Endothelial cell of umbilical vein (primary cell): ENCODE measurements around the gene NQO2. TPM values are rescaled to one million over a fixed set of nuclear protein-coding genes. Genes with fewer than 3 reads are reported as not detected.

Experiments used
- BruUV-seq: library from RNA; stranded (reverse); fragments of 400-500 nt; replicated peaks from 2 replicates; lab custom pipeline; 2021; lab: Mats Ljungman, UMichigan
- CTCF ChIA-PET: fragments of 300-600, 350-600 bp; sonication (Branson Sonifier 250); formaldehyde crosslinking; loops from one replicate; lab custom pipeline; 2021; ENCODE audit warnings: antibody characterized with exemption, inconsistent platforms; lab: Charles Lee
- POLR2A ChIA-PET: fragments of 300-600, 350-600 bp; sonication (Branson Sonifier 250); formaldehyde crosslinking; loops from one replicate; lab custom pipeline; 2021; ENCODE audit warnings: antibody characterized with exemption, inconsistent platforms; lab: Charles Lee
- DNase-seq: peaks from one replicate; pipeline ENCODE4 v3.0.0-alpha.2; 2011; ENCODE audit warnings: low read depth, low spot score
- FAIRE-seq: peaks from 2 replicates; lab custom pipeline; 2011; peaks lifted over from hg19 to GRCh38; lab: Jason Lieb, UNC
- H2AFZ ChIP-seq: 2 replicates; pipeline ENCODE4 v1.6.0; 2012; ENCODE audit warnings: low read depth, low read length, control low read depth, inconsistent platforms
- H3K27ac ChIP-seq: 2 replicates; pipeline ENCODE4 v1.5.1; 2011; ENCODE audit warnings: low read depth, mild to moderate bottlenecking, control low read depth, low read length, moderate library complexity; ENCODE audit not compliant: insufficient read depth
- H3K27me3 ChIP-seq, 2 experiments: 2 replicates each; pipeline versions ENCODE4 v1.6.0 to v1.6.1; 2011; ENCODE audit warnings: low read length in 2 of 2, mixed read lengths in 1 of 2; ENCODE audit not compliant: control insufficient read depth in 2 of 2, insufficient read depth in 2 of 2
- H3K36me3 ChIP-seq, 2 experiments: 2 replicates in 1 of 2; 3 replicates in 1 of 2; pipeline ENCODE4 v1.5.1; 2011; ENCODE audit warnings: low read length in 2 of 2, mild to moderate bottlenecking in 1 of 2, moderate library complexity in 1 of 2; ENCODE audit not compliant: control insufficient read depth in 2 of 2, insufficient read depth in 2 of 2; ENCODE audit errors: extremely low read depth in 1 of 2
- H3K4me1 ChIP-seq: 3 replicates; pipeline ENCODE4 v1.5.1; 2011; ENCODE audit warnings: mild to moderate bottlenecking, low read length; ENCODE audit not compliant: control insufficient read depth, insufficient read depth; ENCODE audit errors: extremely low read depth
- H3K4me2 ChIP-seq: 2 replicates; pipeline ENCODE4 v1.6.1; 2011; ENCODE audit warnings: low read length, control low read depth, mixed read lengths; ENCODE audit not compliant: insufficient read depth
- H3K4me3 ChIP-seq, 3 experiments: fragments of 200-600 bp in 1 of 3; sonication (generic), shearing (Covaris generic) in 1 of 3; replicated peaks in 1 of 3; 2 replicates each; pipeline ENCODE4 v1.5.1; 2011 to 2016; ENCODE audit warnings: control low read depth in 3 of 3, low read length in 3 of 3, mild to moderate bottlenecking in 2 of 3, inconsistent platforms in 1 of 3, low read depth in 1 of 3, moderate library complexity in 1 of 3; ENCODE audit not compliant: insufficient read depth in 1 of 3
- H3K79me2 ChIP-seq: 2 replicates; pipeline ENCODE4 v1.6.0; 2012; ENCODE audit warnings: low read length, inconsistent platforms; ENCODE audit not compliant: control insufficient read depth, insufficient read depth
- H3K9ac ChIP-seq: replicated peaks from 2 replicates; pipeline ENCODE3; 2011; ENCODE audit warnings: low read length, control low read depth; ENCODE audit not compliant: insufficient read depth; ENCODE audit errors: extremely low read depth
- H3K9me1 ChIP-seq: replicated peaks from 3 replicates; pipeline ENCODE4 v1.6.0; 2011; ENCODE audit warnings: mild to moderate bottlenecking, low read length; ENCODE audit not compliant: control insufficient read depth, insufficient read depth; ENCODE audit errors: extremely low read depth
- H3K9me3 ChIP-seq: replicated peaks from 2 replicates; pipeline ENCODE4 v1.5.1; 2012; ENCODE audit warnings: low read length, inconsistent platforms; ENCODE audit not compliant: control insufficient read depth, insufficient read depth
- H4K20me1 ChIP-seq: replicated peaks from 2 replicates; pipeline ENCODE3; 2011; ENCODE audit warnings: mild to moderate bottlenecking, low read length; ENCODE audit not compliant: control insufficient read depth, insufficient read depth; ENCODE audit errors: extremely low read depth
- EZH2 ChIP-seq: IDR thresholded peaks from 2 replicates; pipeline ENCODE4 v1.6.1; 2012; ENCODE audit warnings: borderline replicate concordance, low read depth, mild to moderate bottlenecking, moderate library complexity, low read length, inconsistent platforms; ENCODE audit not compliant: severe bottlenecking
- FOS ChIP-seq: IDR thresholded peaks from 2 replicates; pipeline ENCODE4 v1.6.1; 2011; ENCODE audit warnings: mild to moderate bottlenecking, low read length, moderate library complexity, borderline replicate concordance; ENCODE audit not compliant: insufficient read depth
- GATA2 ChIP-seq: IDR thresholded peaks from 2 replicates; pipeline ENCODE4 v1.7.0; 2011; ENCODE audit warnings: low read depth, mild to moderate bottlenecking, moderate library complexity, mixed read lengths, low read length; ENCODE audit not compliant: insufficient read length, insufficient read depth
- JUN ChIP-seq: IDR thresholded peaks from 2 replicates; pipeline ENCODE4 v1.6.1; 2011; ENCODE audit warnings: borderline replicate concordance, low read depth; ENCODE audit not compliant: insufficient read length, insufficient read depth
- MAX ChIP-seq: IDR thresholded peaks from 2 replicates; pipeline ENCODE4 v1.6.1; 2011; ENCODE audit not compliant: insufficient read depth, insufficient read length
- MYC ChIP-seq: IDR thresholded peaks from one replicate; pipeline ENCODE4 v1.6.1; 2011; ENCODE audit warnings: mild to moderate bottlenecking, low read depth, low read length
- POLR2A ChIP-seq: IDR thresholded peaks from 2 replicates; pipeline ENCODE4 v1.6.1; 2012; ENCODE audit warnings: low read depth, mild to moderate bottlenecking, control low read depth, low read length
- dilution Hi-C: fragments of 300-500 bp; cut with MboI; formaldehyde crosslinking; loops from one replicate; pipeline ENCODE4 v1.15.0; 2019; ENCODE audit warnings: low sequenced_read_pairs; ENCODE audit not compliant: extremely low pct_ligation_motif_present
- intact Hi-C: fragments of 100-400 bp; cut with micrococcal nuclease; formaldehyde crosslinking; loops from one replicate; pipeline ENCODE4 v1.10.0; 2022
- polyA plus RNA-seq, 4 experiments: library from polyadenylated mRNA; depleted of rRNA in 3 of 4; stranded (reverse) in 3 of 4; unstranded in 1 of 4; fragments of >200 nt; gene quantifications; 2 replicates each; pipeline versions ENCODE4 v1.2.1 to v1.2.3, GENCODE V29; 2011 to 2012; ENCODE audit warnings: missing spikeins in 1 of 4
- total RNA-seq: library from RNA; stranded (reverse); gene quantifications from 2 replicates; pipeline ENCODE4 v1.2.3, GENCODE V29; 2021

NQO2 gene
- total and polyA plus RNA-seq, 2 donors (not counting 3 experiments of a cell fraction or from before 2014, with no cell fraction given) = 27.6 to 48.0 TPM

DNA sequence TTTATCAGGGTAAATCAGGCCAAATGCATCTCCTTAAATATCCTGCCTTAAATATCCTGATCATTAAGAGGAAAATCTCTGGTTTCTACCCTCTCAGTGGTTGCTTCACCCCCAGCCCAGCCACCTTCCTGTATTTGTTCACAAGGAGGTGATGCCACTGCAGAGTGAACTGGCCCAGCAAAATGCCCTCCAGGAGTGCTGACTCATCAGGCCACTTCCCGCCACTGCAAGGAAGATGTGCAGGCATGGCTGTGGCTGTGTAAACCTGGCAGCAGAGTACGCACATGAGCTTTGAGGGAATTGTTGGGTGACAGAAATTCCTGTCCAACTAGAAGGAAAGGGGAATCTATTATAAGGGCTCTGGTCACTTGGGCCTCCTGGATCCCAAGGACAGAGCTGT is 13.8 kb downstream of the NQO2 start:
- dilution Hi-C loops = no loop called here
- FAIRE-seq (peak; percentile 79), DNase-seq (peak; percentile 38)
- no peak overlapping the region for H2AFZ ChIP-seq
- H3K27ac ChIP-seq = no peak overlapping the region
- H3K27me3 ChIP-seq = no peaks in the 10 kb centered on the region
- no peaks in the 10 kb centered on the region for H3K79me2 ChIP-seq
- intact Hi-C loops = no loop called here
- H3K4me2 ChIP-seq = no peak overlapping the region
- no peaks in the 10 kb centered on the region for H3K9me1 ChIP-seq
- peaks cover 0 to 3% of the 10 kb centered on the region in 2 experiments for H3K36me3 ChIP-seq
- H3K4me1 ChIP-seq = peaks cover 6% of the 10 kb centered on the region
- BruUV-seq = no TSS peak
- no peaks in the 10 kb centered on the region for H3K9me3 ChIP-seq
- no peak overlapping the region for H3K9ac ChIP-seq
- ChIA-PET CTCF (interaction anchor here (1.0 to 2.0 kb wide), 2 partner anchors 12 to 40 kb away, joined by 3 to 8 read pairs; no protein-coding TSS in a partner anchor), POLR2A (no interaction called here)
- no peaks in the 10 kb centered on the region for H4K20me1 ChIP-seq
- H3K4me3 ChIP-seq = no peak overlapping the region
- no peak for TF ChIP-seq EZH2
- no peak for TF ChIP-seq POLR2A
- no peak for TF ChIP-seq MAX
- TF ChIP-seq FOS = peak; percentile 18
- TF ChIP-seq GATA2 = no peak
- no peak for TF ChIP-seq MYC
- no peak for TF ChIP-seq JUN
